Neural cell (in vitro differentiated cells): Measurements from ENCODE around the gene CACNA1B. TPM values are rescaled to one million over a fixed set of nuclear protein-coding genes. Genes with fewer than 3 reads are reported as not detected.

Source experiments
- H2AFZ ChIP-seq: fragments of 200-600, 300-800 bp; sonication (generic), shearing (Covaris generic); 2 replicates; pipeline ENCODE4 v1.6.0; 2014; ENCODE audit warnings: low read depth, mild to moderate bottlenecking, antibody characterized with exemption, low read length, moderate library complexity
- H3F3A ChIP-seq: fragments of 200-600 bp; shearing (Covaris generic); 2 replicates; pipeline ENCODE4 v1.6.1; 2016; ENCODE audit warnings: mild to moderate bottlenecking, moderate library complexity, mixed read lengths, antibody characterized with exemption, low read length; ENCODE audit not compliant: insufficient read depth, poor library complexity, severe bottlenecking
- H3K27ac ChIP-seq: fragments of 200-600, 300-800 bp; sonication (generic), shearing (Covaris generic); 2 replicates; pipeline ENCODE4 v1.5.1; 2014; ENCODE audit warnings: mild to moderate bottlenecking, low read length, moderate library complexity
- H3K27me3 ChIP-seq: fragments of 300-800, 200-600 bp; sonication (generic), shearing (Covaris generic); 2 replicates; pipeline ENCODE4 v1.6.0; 2014; ENCODE audit warnings: mild to moderate bottlenecking, low read depth, low read length, moderate library complexity; ENCODE audit not compliant: insufficient read depth
- H3K36me3 ChIP-seq: fragments of 300-800, 200-600 bp; sonication (generic), shearing (Covaris generic); 2 replicates; pipeline ENCODE4 v1.5.1; 2014; ENCODE audit warnings: mild to moderate bottlenecking, antibody characterized with exemption, low read length, moderate library complexity; ENCODE audit not compliant: insufficient read depth
- H3K4me2 ChIP-seq: fragments of 300-800, 200-600 bp; sonication (generic), shearing (Covaris generic); 2 replicates; pipeline ENCODE4 v1.6.0; 2014; ENCODE audit warnings: mild to moderate bottlenecking, low read length
- H3K4me3 ChIP-seq: fragments of 300-800, 200-600 bp; sonication (generic), shearing (Covaris generic); 2 replicates; pipeline ENCODE4 v1.5.1; 2014; ENCODE audit warnings: mild to moderate bottlenecking, low read length, moderate library complexity
- H3K79me2 ChIP-seq: fragments of 200-600 bp; shearing (Covaris generic); replicated peaks from 2 replicates; pipeline ENCODE4 v1.6.0; 2014; ENCODE audit warnings: mild to moderate bottlenecking, low read length, moderate library complexity; ENCODE audit not compliant: insufficient read depth
- H3K9ac ChIP-seq: fragments of 300-800, 200-600 bp; sonication (generic), shearing (Covaris generic); 2 replicates; pipeline ENCODE4 v1.6.1; 2016; ENCODE audit warnings: mild to moderate bottlenecking, low read length, mixed read lengths
- H3K9me2 ChIP-seq: fragments of 200-600 bp; shearing (Covaris generic); 2 replicates; pipeline ENCODE4 v1.6.1; 2016; ENCODE audit warnings: mild to moderate bottlenecking, low read length, mixed read lengths; ENCODE audit not compliant: insufficient read depth
- H3K9me3 ChIP-seq: fragments of 200-600, 300-800 bp; sonication (generic), shearing (Covaris generic); 2 replicates; pipeline ENCODE4 v1.6.1; 2016; ENCODE audit warnings: mild to moderate bottlenecking, mixed run types, low read length, moderate library complexity, mixed read lengths
- H4K20me1 ChIP-seq: fragments of 200-600 bp; shearing (Covaris generic); 2 replicates; pipeline ENCODE4 v1.6.1; 2016; ENCODE audit warnings: mild to moderate bottlenecking, mixed run types; ENCODE audit not compliant: insufficient read depth
- EP300 ChIP-seq: fragments of 450-650 bp; conservative IDR thresholded peaks from 2 replicates; pipeline ENCODE4 v1.6.1; 2014; ENCODE audit warnings: antibody characterized with exemption, mild to moderate bottlenecking, moderate library complexity; ENCODE audit not compliant: poor library complexity, severe bottlenecking
- EZH2 ChIP-seq: fragments of 200-600, 300-800 bp; shearing (Covaris generic), sonication (generic); IDR thresholded peaks from 2 replicates; pipeline ENCODE4 v1.6.1; 2014; ENCODE audit warnings: antibody characterized with exemption, low read length, borderline replicate concordance, mild to moderate bottlenecking; ENCODE audit not compliant: insufficient read depth, poor library complexity, severe bottlenecking
- MXI1 ChIP-seq: fragments of 450-650 bp; conservative IDR thresholded peaks from 2 replicates; pipeline ENCODE4 v1.6.1; 2014; ENCODE audit warnings: antibody characterized with exemption, mild to moderate bottlenecking; ENCODE audit not compliant: poor library complexity, severe bottlenecking
- POLR2AphosphoS5 ChIP-seq: IDR thresholded peaks from 2 replicates; pipeline ENCODE4 v1.6.1; 2012
- RAD21 ChIP-seq: fragments of 450-650 bp; conservative IDR thresholded peaks from 2 replicates; pipeline ENCODE4 v1.6.1; 2014; ENCODE audit warnings: antibody characterized with exemption, mild to moderate bottlenecking, moderate library complexity
- REST ChIP-seq: IDR thresholded peaks from 2 replicates; pipeline ENCODE4 v1.6.1; 2012; ENCODE audit warnings: borderline replicate concordance
- SMC3 ChIP-seq: fragments of 450-650 bp; conservative IDR thresholded peaks from 2 replicates; pipeline ENCODE4 v1.6.1; 2014; ENCODE audit warnings: antibody characterized with exemption, mild to moderate bottlenecking, moderate library complexity; ENCODE audit not compliant: poor library complexity
- TAF1 ChIP-seq: IDR thresholded peaks from 2 replicates; pipeline ENCODE4 v1.6.1; 2012; ENCODE audit warnings: low read depth
- polyA plus RNA-seq: library from polyadenylated mRNA; depleted of rRNA; stranded (reverse); fragments of >200 nt; gene quantifications from 2 replicates; pipeline ENCODE4 v1.2.3, GENCODE V29; 2014
- TF ChIP-seq, protein P1 (sequence below): fragments of 450-650 bp; IDR thresholded peaks from 2 replicates; pipeline ENCODE4 v1.5.1; 2014; ENCODE audit warnings: antibody characterized with exemption, mild to moderate bottlenecking, moderate library complexity; ENCODE audit not compliant: poor library complexity, severe bottlenecking

Gene CACNA1B
- polyA plus RNA-seq, 1 donor from 2014 or later, result 5.8 TPM

DNA sequence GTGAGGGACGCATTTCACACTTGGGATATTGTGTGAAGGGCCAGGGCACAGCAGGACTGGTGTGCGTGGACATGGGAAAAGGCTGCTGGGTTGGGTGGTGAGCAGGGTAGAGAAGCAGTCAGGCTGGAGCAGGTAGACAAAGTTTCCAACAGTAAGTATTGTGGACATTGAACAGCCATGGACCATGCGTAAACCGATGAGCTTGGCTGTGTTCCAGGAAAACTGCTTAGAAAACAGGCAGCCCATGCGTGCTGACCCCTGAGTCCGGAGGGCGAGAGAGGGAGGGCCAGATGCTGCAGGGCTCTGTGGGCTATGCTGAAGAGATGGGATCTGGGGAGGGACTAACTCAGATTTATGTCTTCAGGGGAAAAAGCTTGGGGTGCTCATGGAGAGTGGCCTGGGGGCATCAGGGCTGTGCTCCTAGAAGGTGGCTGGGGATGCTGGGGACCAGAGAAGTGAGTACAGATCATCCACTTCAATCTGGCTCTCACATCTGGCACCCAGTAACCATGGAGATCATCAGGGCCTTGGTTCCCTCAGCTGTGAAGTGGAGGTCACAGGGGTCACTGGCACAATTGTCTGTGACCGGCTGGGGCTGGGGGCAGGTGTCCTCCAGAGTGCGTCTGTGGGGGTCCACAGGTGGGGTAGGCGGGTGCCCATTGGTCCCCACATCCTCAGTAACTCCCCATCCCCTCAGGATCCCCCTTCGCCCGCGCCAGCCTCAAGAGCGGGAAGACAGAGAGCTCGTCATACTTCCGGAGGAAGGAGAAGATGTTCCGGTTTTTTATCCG lies 93.3 kb downstream of the CACNA1B start:
- Histone ChIP-seq H3K4me2 (no peak overlapping the region), H3K9me3 (no peaks in the 10 kb centered on the region), H3F3A (no peaks in the 10 kb centered on the region), H3K27me3 (no peaks in the 10 kb centered on the region), H2AFZ (no peak overlapping the region), H3K79me2 (no peaks in the 10 kb centered on the region), H3K9ac (no peak overlapping the region), H3K4me3 (no peak overlapping the region), H3K9me2 (no peaks in the 10 kb centered on the region), H4K20me1 (no peaks in the 10 kb centered on the region), H3K27ac (no peak overlapping the region), H3K36me3 (no peaks in the 10 kb centered on the region)
- TF ChIP-seq SMC3 (no peak), TAF1 (no peak), MXI1 (no peak), REST (no peak), RAD21 (no peak), EZH2 (no peak), EP300 (no peak), POLR2AphosphoS5 (no peak)
- TF ChIP-seq, protein P1, sequence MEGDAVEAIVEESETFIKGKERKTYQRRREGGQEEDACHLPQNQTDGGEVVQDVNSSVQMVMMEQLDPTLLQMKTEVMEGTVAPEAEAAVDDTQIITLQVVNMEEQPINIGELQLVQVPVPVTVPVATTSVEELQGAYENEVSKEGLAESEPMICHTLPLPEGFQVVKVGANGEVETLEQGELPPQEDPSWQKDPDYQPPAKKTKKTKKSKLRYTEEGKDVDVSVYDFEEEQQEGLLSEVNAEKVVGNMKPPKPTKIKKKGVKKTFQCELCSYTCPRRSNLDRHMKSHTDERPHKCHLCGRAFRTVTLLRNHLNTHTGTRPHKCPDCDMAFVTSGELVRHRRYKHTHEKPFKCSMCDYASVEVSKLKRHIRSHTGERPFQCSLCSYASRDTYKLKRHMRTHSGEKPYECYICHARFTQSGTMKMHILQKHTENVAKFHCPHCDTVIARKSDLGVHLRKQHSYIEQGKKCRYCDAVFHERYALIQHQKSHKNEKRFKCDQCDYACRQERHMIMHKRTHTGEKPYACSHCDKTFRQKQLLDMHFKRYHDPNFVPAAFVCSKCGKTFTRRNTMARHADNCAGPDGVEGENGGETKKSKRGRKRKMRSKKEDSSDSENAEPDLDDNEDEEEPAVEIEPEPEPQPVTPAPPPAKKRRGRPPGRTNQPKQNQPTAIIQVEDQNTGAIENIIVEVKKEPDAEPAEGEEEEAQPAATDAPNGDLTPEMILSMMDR, result no peak

GRCh38 chr9:137971477-137972138 lies 94.0 kb downstream of the CACNA1B start:
- H3K9me3 ChIP-seq, result no peaks in the 10 kb centered on the region
- no peak overlapping the region for H3K9ac ChIP-seq
- no peak overlapping the region for H3K27ac ChIP-seq
- no peaks in the 10 kb centered on the region for H3K27me3 ChIP-seq
- H4K20me1 ChIP-seq, result no peaks in the 10 kb centered on the region
- H3F3A ChIP-seq, result no peaks in the 10 kb centered on the region
- H3K4me2 ChIP-seq, result no peak overlapping the region
- H2AFZ ChIP-seq, result no peak overlapping the region
- H3K79me2 ChIP-seq, result no peaks in the 10 kb centered on the region
- H3K4me3 ChIP-seq, result no peak overlapping the region
- no peaks in the 10 kb centered on the region for H3K9me2 ChIP-seq
- TF ChIP-seq SMC3 (no peak), MXI1 (no peak), TAF1 (no peak), POLR2AphosphoS5 (no peak), RAD21 (no peak), EP300 (no peak), EZH2 (no peak), REST (no peak)
- TF ChIP-seq, protein P1, result no peak
- no peaks in the 10 kb centered on the region for H3K36me3 ChIP-seq
